Ovary (tissue), 3 donors: ENCODE data around the gene STXBP2.

Experiments used
- CTCF ChIP-seq, 3 donors: fragments of 450-650 bp in 2 of 3; fragments of 200-600 bp in 1 of 3; IDR thresholded peaks; one replicate each; pipeline versions ENCODE4 v1.5.1 to v1.8.0; 2016 to 2022; ENCODE audit warnings: antibody characterized with exemption in 3 of 3, mild to moderate bottlenecking in 1 of 3
- EP300 ChIP-seq: sonication (generic); formaldehyde crosslinking; IDR thresholded peaks from one replicate; pipeline ENCODE4 v1.6.1; 2017; ENCODE audit warnings: antibody characterized with exemption
- POLR2A ChIP-seq: fragments of 450-650 bp; IDR thresholded peaks from one replicate; pipeline ENCODE4 v1.6.1; 2017; ENCODE audit warnings: antibody characterized with exemption, mild to moderate bottlenecking, moderate library complexity
- donor health status: DM: no; HTN: no; CAD: no.

GRCh38 chr19:7682175-7682855 lies 45.4 kb downstream of the STXBP2 start:
- TF ChIP-seq CTCF (IDR thresholded peaks at IDR 0.05) (no peak), POLR2A (no peak), EP300 (no peak)
